ENCODE data around the gene NNT. TPM values are rescaled to one million over a fixed set of nuclear protein-coding genes. Genes with fewer than 3 reads are reported as not detected.

NNT gene
- total and polyA plus RNA-seq, 2 of the 8 experiments (the other 6 are each of a cell fraction or from before 2014, with no cell fraction given): 11.0 to 22.2 TPM

GRCh38 chr5:43652537-43653302, 49.7 kb downstream of the NNT start (continued):
- TF ChIP-seq CHD7 (IDR thresholded peaks at IDR 0.05; ENCODE audit: insufficient replicate concordance, low read length) (no peak), CBX8 (IDR thresholded peaks at IDR 0.05; ENCODE audit: borderline replicate concordance, low read depth, low read length) (no peak), POLR2AphosphoS5 (IDR thresholded peaks at IDR 0.05; ENCODE audit: low read depth, low read length) (no peak), MAX (IDR thresholded peaks at IDR 0.05) (no peak), SUZ12 (IDR thresholded peaks at IDR 0.05; ENCODE audit: low read length) (no peak)
